Measurements from ENCODE around the gene OCA2. TPM values are rescaled to one million over a fixed set of nuclear protein-coding genes. Genes with fewer than 3 reads are reported as not detected.

Gene OCA2
- total and polyA plus RNA-seq, 2 of the 4 experiments (the other 2 are of a cell fraction), result under 0.01 to 0.03 TPM

DNA sequence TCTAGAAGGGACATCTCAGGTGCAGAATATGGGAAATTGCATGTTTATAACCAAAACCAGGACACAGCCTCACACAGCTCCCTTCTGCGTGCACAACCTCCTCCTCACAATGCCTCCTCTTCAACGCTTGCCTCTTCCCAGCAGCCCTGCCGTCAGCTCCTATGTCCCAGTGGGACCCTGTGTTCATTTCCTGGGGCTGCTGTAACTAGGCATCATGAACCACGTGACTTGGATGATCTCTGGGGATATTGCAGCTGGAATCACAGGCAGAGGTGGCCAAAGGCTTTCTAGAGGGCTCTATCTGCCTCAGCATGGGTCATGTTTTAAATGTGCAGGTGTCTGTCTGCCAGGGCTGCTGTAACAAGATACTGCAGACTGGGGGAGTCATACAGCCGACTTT is 375.3 kb downstream of the OCA2 start:
- Histone ChIP-seq H3K23ac (ENCODE audit: low read depth, low read length) (no peak overlapping the region), H4K91ac (ENCODE audit: insufficient read depth, low read depth, low read length) (no peak overlapping the region), H3K14ac (replicated peaks; ENCODE audit: low read depth, low read length) (no peak overlapping the region), H3K9me1 (ENCODE audit: insufficient read depth, low read length) (no peaks in the 10 kb centered on the region), H4K8ac (ENCODE audit: low read depth in 2 of 2, low read length in 2 of 2) (no peak overlapping the region), H3K36me3 (ENCODE audit: control insufficient read depth, insufficient read depth, low read length) (no peaks in the 10 kb centered on the region), H2AK5ac (ENCODE audit: low read depth, low read length) (no peak overlapping the region), H2BK120ac (ENCODE audit: low read depth, low read length) (no peak overlapping the region), H3K27me3 (ENCODE audit: control insufficient read depth, insufficient read depth, low read length) (no peaks in the 10 kb centered on the region), H3K18ac (ENCODE audit: low read depth, low read length) (no peak overlapping the region), H3K9me3 (ENCODE audit: control insufficient read depth, insufficient read depth, low read length) (peaks cover 21% of the 10 kb centered on the region), H3K4me1 (ENCODE audit: control insufficient read depth, insufficient read depth, low read length) (no peaks in the 10 kb centered on the region), H3K56ac (ENCODE audit: extremely low read depth, insufficient read depth, low read length) (no peak overlapping the region), H3K79me1 (ENCODE audit: low read depth in 1 of 2, low read length in 2 of 2) (no peaks in the 10 kb centered on the region), H2AFZ (replicated peaks; ENCODE audit: low read length, poor library complexity) (no peak overlapping the region), H3K9ac (ENCODE audit: low read depth, low read length) (no peak overlapping the region), H2BK20ac (ENCODE audit: low read depth, low read length) (no peak overlapping the region), H2BK15ac (ENCODE audit: low read depth, low read length) (no peak overlapping the region), H3K4me3 (ENCODE audit: insufficient read depth, low read depth, low read length) (no peak overlapping the region), H4K5ac (ENCODE audit: low read depth, low read length) (no peak overlapping the region), H3K27ac (ENCODE audit: insufficient read depth, low read length) (no peak overlapping the region), H3K4me2 (ENCODE audit: low read depth, low read length) (no peak overlapping the region), H4K20me1 (ENCODE audit: insufficient read depth, low read length) (no peaks in the 10 kb centered on the region), H2AK9ac (replicated peaks; ENCODE audit: low read depth, low read length, poor library complexity) (no peak overlapping the region), H3K4ac (ENCODE audit: low read depth, low read length) (no peak overlapping the region), H2BK5ac (ENCODE audit: low read depth, low read length, poor library complexity, severe bottlenecking) (no peak overlapping the region)
- TF ChIP-seq CHD1 (IDR thresholded peaks at IDR 0.05; ENCODE audit: low read depth, low read length), result no peak
- TF ChIP-seq NFE2L2 (IDR thresholded peaks at IDR 0.05; ENCODE audit: low read depth, low read length), result no peak
- no peak for TF ChIP-seq FOS (IDR thresholded peaks at IDR 0.05; ENCODE audit: low read depth, low read length)
- TF ChIP-seq ELK1 (IDR thresholded peaks at IDR 0.05; ENCODE audit: borderline replicate concordance, low read depth, low read length), result no peak
- TF ChIP-seq MAZ (IDR thresholded peaks at IDR 0.05; ENCODE audit: borderline replicate concordance, low read depth, low read length), result no peak
- TF ChIP-seq SMC3 (IDR thresholded peaks at IDR 0.05; ENCODE audit: low read depth, low read length), result no peak
- TF ChIP-seq MAFK (IDR thresholded peaks at IDR 0.05; ENCODE audit: low read depth, low read length), result no peak
- no peak for TF ChIP-seq RAD21 (IDR thresholded peaks at IDR 0.05; ENCODE audit: low read length)
- TF ChIP-seq USF2 (IDR thresholded peaks at IDR 0.05; ENCODE audit: low read depth, low read length), result no peak
- no peak for TF ChIP-seq POLR2A (IDR thresholded peaks at IDR 0.05; ENCODE audit: low read depth, low read length)
- TF ChIP-seq CEBPB (IDR thresholded peaks at IDR 0.05; ENCODE audit: low read depth, low read length), result no peak
- TF ChIP-seq RCOR1 (IDR thresholded peaks at IDR 0.05; ENCODE audit: insufficient replicate concordance, low read length), result no peak
- no peak for TF ChIP-seq RFX5 (IDR thresholded peaks at IDR 0.05; ENCODE audit: low read depth, low read length)
- TF ChIP-seq, protein P1, sequence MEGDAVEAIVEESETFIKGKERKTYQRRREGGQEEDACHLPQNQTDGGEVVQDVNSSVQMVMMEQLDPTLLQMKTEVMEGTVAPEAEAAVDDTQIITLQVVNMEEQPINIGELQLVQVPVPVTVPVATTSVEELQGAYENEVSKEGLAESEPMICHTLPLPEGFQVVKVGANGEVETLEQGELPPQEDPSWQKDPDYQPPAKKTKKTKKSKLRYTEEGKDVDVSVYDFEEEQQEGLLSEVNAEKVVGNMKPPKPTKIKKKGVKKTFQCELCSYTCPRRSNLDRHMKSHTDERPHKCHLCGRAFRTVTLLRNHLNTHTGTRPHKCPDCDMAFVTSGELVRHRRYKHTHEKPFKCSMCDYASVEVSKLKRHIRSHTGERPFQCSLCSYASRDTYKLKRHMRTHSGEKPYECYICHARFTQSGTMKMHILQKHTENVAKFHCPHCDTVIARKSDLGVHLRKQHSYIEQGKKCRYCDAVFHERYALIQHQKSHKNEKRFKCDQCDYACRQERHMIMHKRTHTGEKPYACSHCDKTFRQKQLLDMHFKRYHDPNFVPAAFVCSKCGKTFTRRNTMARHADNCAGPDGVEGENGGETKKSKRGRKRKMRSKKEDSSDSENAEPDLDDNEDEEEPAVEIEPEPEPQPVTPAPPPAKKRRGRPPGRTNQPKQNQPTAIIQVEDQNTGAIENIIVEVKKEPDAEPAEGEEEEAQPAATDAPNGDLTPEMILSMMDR (conservative IDR thresholded peaks at IDR 0.05; ENCODE audit: low read depth, low read length), result no peak
- TF ChIP-seq BHLHE40 (IDR thresholded peaks at IDR 0.05; ENCODE audit: low read depth, low read length), result no peak
- no peak for TF ChIP-seq MXI1 (IDR thresholded peaks at IDR 0.05; ENCODE audit: borderline replicate concordance, low read depth, low read length)
- dilution Hi-C loops (cut with HindIII; ENCODE audit: low sequenced_read_pairs, unreplicated experiment), result no loop called here
- WGBS, 2 experiments (ENCODE audit: extremely low coverage in 2 of 2, insufficient read length in 1 of 2), result 33% methylated on average over 1 of the region's 5 CpGs; no CpG with 5 or more reads in 1 of the 2 experiments
- ATAC-seq (ENCODE audit: low read depth) (no peak), DNase-seq (no peak)
- BruUV-seq (replicated peaks), result no TSS peak
- in situ Hi-C loops (cut with MboI; ENCODE audit: low sequenced_read_pairs), result no loop called here
- ChIA-PET CTCF (no interaction called here), POLR2A (ENCODE audit: unreplicated experiment) (no interaction called here)
- intact Hi-C loops (cut with micrococcal nuclease), result no loop called here

Measured in IMR-90 (cell line).